GM12891 (cell line): Measurements from ENCODE around the gene F11R.

Experiments
- PAX5 ChIP-seq: IDR thresholded peaks from 2 replicates; pipeline ENCODE4 v1.6.1; 2011; ENCODE audit warnings: low read length, moderate library complexity, mild to moderate bottlenecking; ENCODE audit not compliant: insufficient read depth, severe bottlenecking
- POLR2A ChIP-seq: IDR thresholded peaks from 2 replicates; pipeline ENCODE4 v1.6.1; 2011; ENCODE audit warnings: low read depth, low read length, control low read depth
- POLR2AphosphoS5 ChIP-seq: IDR thresholded peaks from 2 replicates; pipeline ENCODE4 v1.6.1; 2011; ENCODE audit warnings: low read depth, low read length, control low read depth
- POU2F2 ChIP-seq: IDR thresholded peaks from 2 replicates; pipeline ENCODE4 v1.6.1; 2011; ENCODE audit warnings: low read depth, mild to moderate bottlenecking, control low read depth, low read length, moderate library complexity
- SPI1 ChIP-seq: IDR thresholded peaks from 2 replicates; pipeline ENCODE4 v1.6.1; 2011; ENCODE audit warnings: low read depth, low read length, control low read depth
- TAF1 ChIP-seq: IDR thresholded peaks from 2 replicates; pipeline ENCODE4 v1.6.1; 2011; ENCODE audit warnings: low read depth, low read length, control low read depth

DNA sequence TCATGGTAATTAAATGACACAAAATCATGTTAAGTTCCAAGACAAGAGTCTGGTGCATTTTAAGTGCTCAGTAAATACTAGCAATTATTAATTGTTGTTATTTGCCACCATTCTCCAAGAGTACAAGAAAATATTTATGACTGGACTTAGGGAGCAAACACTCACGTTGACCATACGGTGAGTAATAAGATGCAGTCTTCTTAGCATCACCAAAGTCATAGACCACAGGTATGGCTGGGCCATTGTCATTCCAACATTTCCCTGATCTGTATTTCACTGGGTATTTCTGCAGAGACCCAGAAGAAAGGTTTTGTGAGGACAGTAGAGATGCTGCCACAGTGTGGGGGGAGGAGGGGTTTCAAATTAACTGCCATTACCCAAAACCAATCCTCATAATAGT, 71.1 kb downstream of the F11R start:
- TF ChIP-seq POLR2AphosphoS5 (no peak), POLR2A (no peak), TAF1 (no peak), PAX5 (no peak), SPI1 (no peak), POU2F2 (no peak)
